NCI-H510A (cell line): Measurements from ENCODE around the gene FBXO46.
A peak's percentile ranks its signal among the peaks of the same experiment; 100 is the strongest.

Experiments
- DNase-seq: peaks from one replicate; lab custom pipeline; 2025; lab: John Stamatoyannopoulos, UW

Gene FBXO46

GRCh38 chr19:45730368-45731288 lies at the start of gene FBXO46:
Gene FBXO46 (minus strand): TSS chr19:45730896. CDS start chr19:45713495, 17,401 bp downstream.
- peak; percentile 99 for DNase-seq

GRCh38 chr19:45780146-45780447 lies 49.4 kb upstream of the FBXO46 start:
- no peak for DNase-seq

- DNase-seq: no peak
These were observed 48.8 kb upstream of the FBXO46 start for GRCh38 chr19:45779231-45780145.

GRCh38 chr19:45778010-45778661 lies 47.4 kb upstream of the FBXO46 start:
- no peak for DNase-seq

- DNase-seq: no peak
These were observed 46.8 kb upstream of the FBXO46 start for GRCh38 chr19:45777395-45777961.

GRCh38 chr19:45774765-45775164 lies 44.1 kb upstream of the FBXO46 start:
- DNase-seq: no peak

- no peak for DNase-seq
These were observed 42.7 kb upstream of the FBXO46 start for GRCh38 chr19:45773384-45773783.

- DNase-seq: no peak
These were observed 42.2 kb upstream of the FBXO46 start for GRCh38 chr19:45772912-45773311.

- no peak for DNase-seq
These were observed 41.6 kb upstream of the FBXO46 start for GRCh38 chr19:45772130-45772840.

GRCh38 chr19:45771311-45771933 lies 40.7 kb upstream of the FBXO46 start:
- DNase-seq: no peak

GRCh38 chr19:45770192-45771101 lies 39.8 kb upstream of the FBXO46 start:
- DNase-seq: peak; percentile 99

GRCh38 chr19:45769821-45770191 lies 39.1 kb upstream of the FBXO46 start:
- DNase-seq: no peak

- peak; percentile 98 for DNase-seq
These were observed 38.5 kb upstream of the FBXO46 start, which contains the start of gene SIX5 for GRCh38 chr19:45768984-45769782. Gene SIX5 (minus strand): TSS chr19:45769252. CDS start chr19:45768844, 408 bp downstream.

- no peak for DNase-seq
These were observed 37.9 kb upstream of the FBXO46 start for GRCh38 chr19:45768655-45768983.

GRCh38 chr19:45767881-45768654 lies 37.4 kb upstream of the FBXO46 start:
- no peak for DNase-seq

- DNase-seq: peak; percentile 79
These were observed 36.7 kb upstream of the FBXO46 start for GRCh38 chr19:45767410-45767880.

GRCh38 chr19:45766869-45767346 lies 36.2 kb upstream of the FBXO46 start:
- no peak for DNase-seq

- DNase-seq: no peak
These were observed 35.7 kb upstream of the FBXO46 start for GRCh38 chr19:45766296-45766868.
